NCI-H345 treated with DMSO at 0.1 percent for 48 hours (cell line): ENCODE measurements around the gene URM1.

Experiments
- DNase-seq: peaks from one replicate; lab custom pipeline; 2025; ENCODE audit not compliant: unreplicated experiment; lab: John Stamatoyannopoulos, UW

The URM1 gene

GRCh38 chr9:128384801-128385495 is 13.8 kb downstream of the URM1 start:
- DNase-seq: no peak

- no peak for DNase-seq
These were observed 14.6 kb downstream of the URM1 start for GRCh38 chr9:128385496-128386460.

- DNase-seq: no peak
These were observed 17.0 kb downstream of the URM1 start for GRCh38 chr9:128388150-128388549.

- DNase-seq: no peak
These were observed 18.4 kb downstream of the URM1 start for GRCh38 chr9:128389395-128390149.

GRCh38 chr9:128390150-128390812 is 19.1 kb downstream of the URM1 start:
- DNase-seq: no peak

- DNase-seq: no peak
These were observed 19.9 kb downstream of the URM1 start for GRCh38 chr9:128390813-128391711.

GRCh38 chr9:128391956-128392301 is 20.8 kb downstream of the URM1 start:
- DNase-seq: no peak

- DNase-seq: no peak
These were observed 21.3 kb downstream of the URM1 start for GRCh38 chr9:128392302-128393144.

GRCh38 chr9:128393145-128393775 is 22.1 kb downstream of the URM1 start:
- DNase-seq: no peak

- no peak for DNase-seq
These were observed 22.8 kb downstream of the URM1 start for GRCh38 chr9:128393970-128394369.

GRCh38 chr9:128394379-128395168 is 23.4 kb downstream of the URM1 start:
- no peak for DNase-seq

- no peak for DNase-seq
These were observed 25.9 kb downstream of the URM1 start for GRCh38 chr9:128396970-128397613.

- DNase-seq: no peak
These were observed 26.7 kb downstream of the URM1 start for GRCh38 chr9:128397831-128398230.

GRCh38 chr9:128399861-128400260 is 28.7 kb downstream of the URM1 start:
- no peak for DNase-seq

- DNase-seq: no peak
These were observed 33.4 kb downstream of the URM1 start for GRCh38 chr9:128404560-128404959.

GRCh38 chr9:128405077-128405779 is 34.1 kb downstream of the URM1 start:
- DNase-seq: no peak

GRCh38 chr9:128405780-128406171 is 34.6 kb downstream of the URM1 start:
- no peak for DNase-seq
